Neural progenitor cell (in vitro differentiated cells): ENCODE data around the gene ARHGAP8.

Experiments used
- CTCF ChIP-seq: fragments of 200-600 bp; sonication (generic); IDR thresholded peaks from 2 replicates; pipeline ENCODE4 v1.5.1; 2017; ENCODE audit warnings: antibody characterized with exemption, mild to moderate bottlenecking
- EZH2phosphoT487 ChIP-seq: fragments of 200-600 bp; sonication (generic); IDR thresholded peaks from 2 replicates; pipeline ENCODE4 v1.6.1; 2017; ENCODE audit warnings: antibody characterized with exemption

GRCh38 chr22:44731357-44731970 lies 20.9 kb upstream of the ARHGAP8 start:
- no peak for TF ChIP-seq EZH2phosphoT487
- no peak for TF ChIP-seq CTCF
